ENCODE results near the gene MFAP4.

The MFAP4 gene

DNA sequence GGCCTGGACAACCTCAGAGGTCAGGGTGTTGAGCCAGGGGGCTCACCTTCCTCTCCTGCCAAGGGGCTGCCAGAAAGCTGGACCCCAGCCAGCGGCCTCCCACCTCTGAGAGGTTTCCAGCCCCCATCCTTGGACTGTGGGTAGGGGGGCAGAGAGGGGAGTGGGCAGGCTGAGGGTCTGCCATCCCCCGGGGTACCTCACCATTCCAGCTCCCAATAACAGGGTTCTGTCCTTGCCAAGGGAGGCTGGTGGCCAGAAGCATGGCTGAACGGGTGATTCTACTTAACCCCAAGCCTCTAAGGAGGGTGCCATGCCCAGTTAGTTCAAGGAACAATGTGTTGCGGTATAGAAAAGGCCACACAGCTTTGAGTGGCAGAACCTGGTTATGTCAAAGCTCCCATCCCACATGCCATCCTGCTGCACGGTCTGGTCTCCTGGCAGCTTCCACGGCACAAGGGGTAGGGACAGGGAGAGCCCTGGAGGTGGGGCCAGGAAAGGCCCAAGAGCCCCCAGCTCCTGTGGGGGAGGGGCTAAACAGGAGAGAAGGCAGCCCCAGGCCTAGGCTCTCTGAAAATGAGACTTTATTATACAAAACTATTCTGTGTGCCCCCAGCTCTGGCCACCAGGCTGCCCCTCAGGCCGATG is 44.3 kb downstream of the MFAP4 start:
- in situ Hi-C loops (cut with MboI; ENCODE audit: low sequenced_read_pairs, unreplicated experiment) = no loop called here
- TF ChIP-seq, protein P1, sequence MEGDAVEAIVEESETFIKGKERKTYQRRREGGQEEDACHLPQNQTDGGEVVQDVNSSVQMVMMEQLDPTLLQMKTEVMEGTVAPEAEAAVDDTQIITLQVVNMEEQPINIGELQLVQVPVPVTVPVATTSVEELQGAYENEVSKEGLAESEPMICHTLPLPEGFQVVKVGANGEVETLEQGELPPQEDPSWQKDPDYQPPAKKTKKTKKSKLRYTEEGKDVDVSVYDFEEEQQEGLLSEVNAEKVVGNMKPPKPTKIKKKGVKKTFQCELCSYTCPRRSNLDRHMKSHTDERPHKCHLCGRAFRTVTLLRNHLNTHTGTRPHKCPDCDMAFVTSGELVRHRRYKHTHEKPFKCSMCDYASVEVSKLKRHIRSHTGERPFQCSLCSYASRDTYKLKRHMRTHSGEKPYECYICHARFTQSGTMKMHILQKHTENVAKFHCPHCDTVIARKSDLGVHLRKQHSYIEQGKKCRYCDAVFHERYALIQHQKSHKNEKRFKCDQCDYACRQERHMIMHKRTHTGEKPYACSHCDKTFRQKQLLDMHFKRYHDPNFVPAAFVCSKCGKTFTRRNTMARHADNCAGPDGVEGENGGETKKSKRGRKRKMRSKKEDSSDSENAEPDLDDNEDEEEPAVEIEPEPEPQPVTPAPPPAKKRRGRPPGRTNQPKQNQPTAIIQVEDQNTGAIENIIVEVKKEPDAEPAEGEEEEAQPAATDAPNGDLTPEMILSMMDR (IDR thresholded peaks at IDR 0.05; ENCODE audit: borderline replicate concordance, control extremely low read depth, extremely low read depth, insufficient read depth, missing control alignments) = no peak
- peak; percentile 38 for DNase-seq (ENCODE audit: low spot score)

DNA sequence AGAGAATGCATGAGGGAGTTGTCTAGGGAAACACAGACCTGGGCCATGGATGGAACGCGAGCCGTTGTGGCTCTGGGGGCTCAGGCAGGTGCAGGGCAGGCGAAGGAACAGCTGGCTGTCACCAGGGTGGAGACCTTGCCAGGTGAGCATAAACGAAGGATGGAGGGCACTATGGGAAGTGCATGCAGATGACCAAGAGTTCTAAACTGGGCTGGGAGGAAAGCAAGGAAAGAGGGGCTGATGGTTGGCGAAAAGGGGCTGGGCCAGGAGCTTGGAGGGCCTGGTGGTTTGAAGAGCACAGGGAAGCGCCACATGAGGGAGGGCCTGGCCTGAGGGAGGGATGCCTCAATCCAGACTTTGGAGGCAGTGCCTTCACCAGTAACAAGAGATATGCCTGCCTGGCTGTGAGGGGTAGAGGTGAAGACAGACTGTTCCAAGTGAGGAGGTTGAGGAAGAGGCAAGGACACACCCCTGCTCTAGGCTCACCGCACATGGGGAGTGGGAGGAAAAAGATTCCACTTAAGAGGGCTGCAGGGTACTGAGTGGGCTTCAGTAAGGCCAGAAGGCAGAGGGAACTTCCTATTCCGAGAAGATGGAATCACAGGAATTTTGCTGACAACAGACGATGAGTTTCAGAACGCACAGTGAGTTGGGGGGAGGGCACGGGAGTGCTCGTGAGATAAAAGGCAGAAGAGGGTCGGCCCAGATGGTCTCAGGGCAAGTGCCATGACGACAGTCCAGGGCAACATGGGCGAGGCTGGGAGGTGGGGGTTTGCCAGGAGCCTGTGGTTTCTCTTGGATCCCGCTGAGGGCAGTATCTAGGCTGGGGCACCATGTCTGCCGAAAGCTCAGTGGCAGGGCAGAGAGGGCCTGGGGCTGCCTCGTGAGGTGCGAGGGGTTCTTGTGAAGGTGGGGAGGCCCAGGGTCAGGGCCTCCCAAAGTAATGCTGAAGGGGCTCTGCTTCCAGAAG is 45.1 kb downstream of the MFAP4 start:
- in situ Hi-C loops (cut with MboI; ENCODE audit: low sequenced_read_pairs, unreplicated experiment) = no loop called here
- peak; percentile 32 for DNase-seq (ENCODE audit: low spot score)
- TF ChIP-seq, protein P1 (IDR thresholded peaks at IDR 0.05; ENCODE audit: borderline replicate concordance, control extremely low read depth, extremely low read depth, insufficient read depth, missing control alignments) = no peak

DNA sequence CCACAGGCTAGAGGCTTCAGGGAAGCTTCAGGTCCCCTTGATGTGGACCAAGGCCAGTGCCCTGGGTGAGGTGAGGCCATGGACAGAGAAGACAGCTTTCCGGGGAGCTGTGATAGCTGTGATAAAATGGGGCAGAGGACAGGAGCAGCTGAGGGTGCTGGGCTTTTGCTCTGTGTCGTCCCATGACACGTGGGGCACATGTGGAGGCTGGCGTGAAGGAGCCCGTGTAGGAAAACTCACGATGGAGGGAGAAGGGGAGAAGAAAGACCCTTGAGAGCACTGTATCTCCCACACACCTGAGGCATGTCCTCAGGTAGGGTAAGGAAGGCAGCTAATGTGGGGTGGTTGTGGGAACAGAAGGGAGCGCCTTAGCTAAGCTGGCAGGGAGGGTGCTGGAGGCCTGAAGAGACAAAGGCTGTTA is 45.8 kb downstream of the MFAP4 start:
- TF ChIP-seq, protein P1 (IDR thresholded peaks at IDR 0.05; ENCODE audit: borderline replicate concordance, control extremely low read depth, extremely low read depth, insufficient read depth, missing control alignments) = no peak
- in situ Hi-C loops (cut with MboI; ENCODE audit: low sequenced_read_pairs, unreplicated experiment) = no loop called here
- DNase-seq (ENCODE audit: low spot score) = no peak

DNA sequence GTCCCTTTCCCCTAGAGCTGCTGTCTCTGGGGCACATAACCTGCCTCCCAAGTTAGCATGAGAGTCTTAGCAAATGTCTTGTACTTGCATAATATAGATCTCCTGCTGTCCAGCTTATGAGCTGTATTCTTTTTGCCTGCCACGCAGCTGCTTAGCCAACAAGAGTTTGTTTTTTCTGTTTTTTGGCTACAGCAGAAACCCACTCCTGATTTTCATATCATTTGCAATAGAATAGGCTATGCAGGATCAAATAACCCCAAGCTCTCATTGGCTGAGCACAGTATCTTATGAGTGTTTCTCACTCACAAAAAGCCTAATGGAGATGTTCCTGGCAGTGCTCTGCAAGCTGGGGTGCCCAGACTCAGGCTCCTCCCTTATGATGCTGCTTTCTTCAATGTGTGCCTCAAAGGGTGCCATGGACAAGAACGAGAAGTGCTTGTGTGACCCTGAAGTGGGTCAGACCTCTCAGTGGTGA is 47.6 kb downstream of the MFAP4 start:
- TF ChIP-seq, protein P1 (IDR thresholded peaks at IDR 0.05; ENCODE audit: borderline replicate concordance, control extremely low read depth, extremely low read depth, insufficient read depth, missing control alignments) = no peak
- DNase-seq (ENCODE audit: low spot score) = no peak
- in situ Hi-C loops (cut with MboI; ENCODE audit: low sequenced_read_pairs, unreplicated experiment) = no loop called here

DNA sequence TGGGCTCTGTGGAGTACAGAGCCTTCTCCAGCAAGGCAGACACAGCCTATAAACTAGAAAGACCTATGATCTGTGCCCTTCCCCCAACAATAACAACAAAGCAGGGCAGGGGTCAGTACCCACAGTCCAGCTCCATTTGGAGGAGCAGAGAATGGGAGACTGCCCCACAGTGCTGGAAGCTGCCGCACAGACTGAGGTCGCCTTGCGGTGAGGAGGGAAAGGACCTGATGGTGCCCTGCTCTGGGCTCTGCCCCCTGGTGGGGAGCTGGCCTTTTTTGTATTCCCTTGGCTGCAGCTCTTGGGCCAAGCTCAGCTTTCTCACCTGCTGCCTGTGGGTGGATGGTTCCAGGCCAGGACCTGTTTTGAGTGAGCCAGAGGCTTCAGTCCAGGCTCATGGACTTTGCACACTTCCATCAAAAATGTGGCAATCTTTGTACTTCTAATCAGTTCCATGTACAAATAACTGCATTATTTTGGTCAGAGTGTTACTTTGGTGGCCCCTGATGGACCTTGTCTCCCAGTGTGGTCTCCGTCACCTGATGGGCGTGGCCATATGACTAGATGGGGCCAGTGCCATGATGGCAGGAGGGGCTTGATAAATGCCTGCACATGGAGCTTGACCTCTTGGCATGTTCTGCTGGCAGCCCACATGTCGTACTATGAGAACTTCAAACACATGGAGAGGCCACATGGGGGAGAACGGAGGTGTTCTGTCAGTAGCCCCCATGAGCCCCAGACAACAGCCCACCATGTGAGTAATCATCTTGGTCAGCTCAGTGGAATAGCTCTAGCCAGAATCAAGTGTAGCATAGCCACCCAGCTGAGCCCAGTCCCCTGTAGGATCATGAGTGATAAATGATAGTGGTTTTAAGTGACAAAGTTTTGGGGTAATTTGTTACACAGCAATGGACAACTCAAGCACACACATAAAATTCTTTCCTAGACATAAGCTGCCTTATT is 48.7 kb downstream of the MFAP4 start:
- in situ Hi-C loops (cut with MboI; ENCODE audit: low sequenced_read_pairs, unreplicated experiment) = no loop called here
- TF ChIP-seq, protein P1 (IDR thresholded peaks at IDR 0.05; ENCODE audit: borderline replicate concordance, control extremely low read depth, extremely low read depth, insufficient read depth, missing control alignments) = peak; percentile 49
- peak; percentile 84 for DNase-seq (ENCODE audit: low spot score)

DNA sequence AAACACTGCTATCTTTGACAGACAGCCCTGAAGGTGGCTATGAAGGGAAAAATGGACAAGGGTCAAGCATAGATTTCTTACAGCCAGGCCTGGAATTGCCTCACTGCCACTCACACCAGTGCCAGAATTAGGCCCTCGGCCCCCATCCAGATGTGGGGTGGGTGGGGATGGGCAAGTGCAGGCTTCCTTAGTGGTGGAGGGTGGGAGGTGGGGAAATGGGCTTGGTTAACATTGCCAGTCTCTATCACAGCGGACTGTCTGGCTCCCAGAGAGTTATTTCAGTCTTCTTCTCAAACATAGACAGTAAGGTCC is 49.3 kb downstream of the MFAP4 start:
- no peak for DNase-seq (ENCODE audit: low spot score)
- in situ Hi-C loops (cut with MboI; ENCODE audit: low sequenced_read_pairs, unreplicated experiment) = no loop called here
- TF ChIP-seq, protein P1 (IDR thresholded peaks at IDR 0.05; ENCODE audit: borderline replicate concordance, control extremely low read depth, extremely low read depth, insufficient read depth, missing control alignments) = no peak
